Measurements from ENCODE around the gene KLF13.

The KLF13 gene

GRCh38 chr15:31387092-31387478 lies 60.5 kb downstream of the KLF13 start:
- DNase-seq: no peak

GRCh38 chr15:31387479-31388118 lies 61.0 kb downstream of the KLF13 start:
- peak; percentile 37 for DNase-seq

- DNase-seq: no peak
Measured at GRCh38 chr15:31389576-31389975, 62.9 kb downstream of the KLF13 start.

- DNase-seq: no peak
Measured at GRCh38 chr15:31390029-31390428, 63.4 kb downstream of the KLF13 start.

GRCh38 chr15:31390777-31391486 lies 64.3 kb downstream of the KLF13 start:
- no peak for DNase-seq

- DNase-seq: peak; percentile 77
Measured at GRCh38 chr15:31391687-31392671, 65.3 kb downstream of the KLF13 start.

- DNase-seq: no peak
Measured at GRCh38 chr15:31392761-31393401, 66.2 kb downstream of the KLF13 start.

GRCh38 chr15:31393444-31394091 lies 66.9 kb downstream of the KLF13 start:
- no peak for DNase-seq

GRCh38 chr15:31396881-31397560 lies 70.4 kb downstream of the KLF13 start:
- no peak for DNase-seq

- no peak for DNase-seq
Measured at GRCh38 chr15:31397851-31398661, 71.4 kb downstream of the KLF13 start.

- DNase-seq: no peak
Measured at GRCh38 chr15:31398677-31399301, 72.2 kb downstream of the KLF13 start.

- no peak for DNase-seq
Measured at GRCh38 chr15:31399544-31400171, 73.0 kb downstream of the KLF13 start.

GRCh38 chr15:31400222-31400927 lies 73.7 kb downstream of the KLF13 start:
- DNase-seq: no peak

GRCh38 chr15:31401282-31401681 lies 74.6 kb downstream of the KLF13 start:
- no peak for DNase-seq

- no peak for DNase-seq
Measured at GRCh38 chr15:31402003-31402402, 75.4 kb downstream of the KLF13 start.

GRCh38 chr15:31402511-31403056 lies 75.9 kb downstream of the KLF13 start:
- no peak for DNase-seq

GRCh38 chr15:31403096-31403495 lies 76.5 kb downstream of the KLF13 start:
- DNase-seq: no peak

- no peak for DNase-seq
Measured at GRCh38 chr15:31403606-31404005, 77.0 kb downstream of the KLF13 start.

GRCh38 chr15:31404345-31404744 lies 77.7 kb downstream of the KLF13 start:
- no peak for DNase-seq

All from activated CD4-positive, alpha-beta T cell treated with anti-CD3 and anti-CD28 coated beads, Interleukin-10, Interleukin-2, amounts not matched to agents 100 ng/mL and 50 ng/mL, durations not matched to agents 16 hours and 8 hours (primary cell).